Upper lobe of right lung (tissue), 1 donor: ENCODE results near the gene KCNK15. TPM values are rescaled to one million over a fixed set of nuclear protein-coding genes. Genes with fewer than 3 reads are reported as not detected.

Source experiments
- ATAC-seq: fragments of 200-7000 bp; cut with Tn5 transposase; one replicate; pipeline ENCODE4 v1.9.1; 2020; ENCODE audit warnings: mild to moderate bottlenecking, moderate library complexity
- DNase-seq: peaks from one replicate; pipeline ENCODE4 v3.0.0-alpha.2; 2020
- H3K27ac ChIP-seq: fragments of 200-600 bp; one replicate; pipeline ENCODE4 v1.8.0; 2022
- H3K27me3 ChIP-seq: fragments of 200-600 bp; one replicate; pipeline ENCODE4 v1.8.0; 2022; ENCODE audit warnings: mild to moderate bottlenecking
- H3K36me3 ChIP-seq: fragments of 200-600 bp; one replicate; pipeline ENCODE4 v1.8.0; 2022
- H3K4me1 ChIP-seq: fragments of 200-600 bp; one replicate; pipeline ENCODE4 v1.8.0; 2022
- H3K4me3 ChIP-seq: fragments of 200-600 bp; one replicate; pipeline ENCODE4 v1.8.0; 2022; ENCODE audit warnings: mild to moderate bottlenecking
- H3K9me3 ChIP-seq: fragments of 200-600 bp; one replicate; pipeline ENCODE4 v1.8.0; 2022
- CTCF ChIP-seq: fragments of 200-600 bp; IDR thresholded peaks from one replicate; pipeline ENCODE4 v1.8.0; 2022; ENCODE audit warnings: antibody characterized with exemption
- intact Hi-C: fragments of 100-400 bp; cut with DNase I; formaldehyde crosslinking; loops from one replicate; pipeline ENCODE4 v1.11.0; 2022
- total RNA-seq: library from RNA; stranded (reverse); fragmentation: NEBNext Ultra II Directional; extraction: Animal tissue kit (Norgen Biotek cat#: 25700); gene quantifications from one replicate; pipeline ENCODE4 v1.2.1, GENCODE V29; 2021
- donor health status: DM: no; HTN: yes; CAD: no; lungs with severe emphysema.

Gene KCNK15
- total RNA-seq, 1 donor from 2014 or later: 1.1 TPM

GRCh38 chr20:44701858-44702256 is 43.8 kb upstream of the KCNK15 start:
- Histone ChIP-seq H3K9me3 (no peaks in the 10 kb centered on the region), H3K4me3 (no peak overlapping the region), H3K4me1 (peaks cover 25% of the 10 kb centered on the region), H3K27me3 (no peaks in the 10 kb centered on the region), H3K36me3 (no peaks in the 10 kb centered on the region), H3K27ac (peak overlapping the region; percentile 55)
- ATAC-seq (no peak), DNase-seq (no peak)
- TF ChIP-seq CTCF: no peak
- intact Hi-C loops: no loop called here

- intact Hi-C loops: no loop called here
- ATAC-seq: peak; percentile 68
These were observed 42.9 kb upstream of the KCNK15 start for GRCh38 chr20:44702776-44703175.

GRCh38 chr20:44703183-44703925 is 42.3 kb upstream of the KCNK15 start:
- no peak for ATAC-seq
- no peak for TF ChIP-seq CTCF

More at GRCh38 chr20:44702776-44703175, 42.9 kb upstream of the KCNK15 start:
- TF ChIP-seq CTCF: peak; percentile 8
- peak; percentile 80 for DNase-seq
- no peak overlapping the region for H3K4me3 ChIP-seq
- H3K27ac ChIP-seq: peak overlapping the region; percentile 73
- H3K27me3 ChIP-seq: no peaks in the 10 kb centered on the region
- H3K36me3 ChIP-seq: no peaks in the 10 kb centered on the region
- H3K9me3 ChIP-seq: no peaks in the 10 kb centered on the region
- peaks cover 25% of the 10 kb centered on the region for H3K4me1 ChIP-seq

GRCh38 chr20:44703956-44704488 is 41.6 kb upstream of the KCNK15 start:
- no peak for DNase-seq
- ATAC-seq: no peak
- Histone ChIP-seq H3K4me3 (no peak overlapping the region), H3K4me1 (peaks cover 25% of the 10 kb centered on the region), H3K27ac (peak overlapping the region; percentile 73), H3K36me3 (no peaks in the 10 kb centered on the region), H3K27me3 (no peaks in the 10 kb centered on the region), H3K9me3 (no peaks in the 10 kb centered on the region)
- intact Hi-C loops: no loop called here
- TF ChIP-seq CTCF: no peak

More at GRCh38 chr20:44703183-44703925, 42.3 kb upstream of the KCNK15 start:
- Histone ChIP-seq H3K36me3 (no peaks in the 10 kb centered on the region), H3K9me3 (no peaks in the 10 kb centered on the region), H3K27ac (peak overlapping the region; percentile 73), H3K4me1 (peaks cover 25% of the 10 kb centered on the region), H3K27me3 (no peaks in the 10 kb centered on the region), H3K4me3 (no peak overlapping the region)
- intact Hi-C loops: no loop called here
- no peak for DNase-seq

GRCh38 chr20:44704551-44704971 is 41.1 kb upstream of the KCNK15 start:
- Histone ChIP-seq H3K27ac (peak overlapping the region; percentile 73), H3K4me1 (peaks cover 25% of the 10 kb centered on the region), H3K9me3 (no peaks in the 10 kb centered on the region), H3K27me3 (no peaks in the 10 kb centered on the region), H3K4me3 (no peak overlapping the region), H3K36me3 (no peaks in the 10 kb centered on the region)
- intact Hi-C loops: no loop called here
- DNase-seq: no peak
- ATAC-seq: no peak
- no peak for TF ChIP-seq CTCF
